ENCODE measurements around the gene SEMA3A. TPM values are rescaled to one million over a fixed set of nuclear protein-coding genes. Genes with fewer than 3 reads are reported as not detected.
"Not testable (repeated sequence)": the region's sequence is repeated elsewhere in the genome, so short reads cannot be mapped to it uniquely, and the experiment has no call there.

The SEMA3A gene
- 10 to 100 TPM; 13.5 to 15.1 (median 14.7) TPM for polyA plus RNA-seq (ENCODE audit: insufficient read length in 3 of 3)
- long read RNA-seq, donor 1, full-length matches to known transcripts, result 5 of 5 reads
- long read RNA-seq, donor 1, partial matches to known transcripts, result 0 of 5 reads
- long read RNA-seq, donor 1, other reads (novel, unspliced or antisense), result 0 of 5 reads
- long read RNA-seq, donor 2, full-length matches to known transcripts, result 5 of 14 reads
- long read RNA-seq, donor 2, partial matches to known transcripts, result 9 of 14 reads
- long read RNA-seq, donor 2, other reads (novel, unspliced or antisense), result 0 of 14 reads
- long read RNA-seq, donor 3, result 0 reads
- long read RNA-seq, donor 4, result 0 reads
- long read RNA-seq, donor 5, full-length matches to known transcripts, result 1 of 1 reads
- long read RNA-seq, donor 5, partial matches to known transcripts, result 0 of 1 reads
- long read RNA-seq, donor 5, other reads (novel, unspliced or antisense), result 0 of 1 reads
- long read RNA-seq, donor 6, full-length matches to known transcripts, result 2 of 2 reads
- long read RNA-seq, donor 6, partial matches to known transcripts, result 0 of 2 reads
- long read RNA-seq, donor 6, other reads (novel, unspliced or antisense), result 0 of 2 reads
- long read RNA-seq, donor 7, full-length matches to known transcripts, result 2 of 2 reads
- long read RNA-seq, donor 7, partial matches to known transcripts, result 0 of 2 reads
- long read RNA-seq, donor 7, other reads (novel, unspliced or antisense), result 0 of 2 reads
- long read RNA-seq, donor 8, full-length matches to known transcripts, result 2 of 2 reads
- long read RNA-seq, donor 8, partial matches to known transcripts, result 0 of 2 reads
- long read RNA-seq, donor 8, other reads (novel, unspliced or antisense), result 0 of 2 reads
- long read RNA-seq, donor 9, full-length matches to known transcripts, result 1 of 7 reads
- long read RNA-seq, donor 9, partial matches to known transcripts, result 6 of 7 reads
- long read RNA-seq, donor 9, other reads (novel, unspliced or antisense), result 0 of 7 reads
- long read RNA-seq, donor 10, full-length matches to known transcripts, result 1 of 1 reads
- long read RNA-seq, donor 10, partial matches to known transcripts, result 0 of 1 reads
- long read RNA-seq, donor 10, other reads (novel, unspliced or antisense), result 0 of 1 reads
- long read RNA-seq, donor 11, partial matches to known transcripts, result 5 of 5 reads
- long read RNA-seq, donor 11, other reads (novel, unspliced or antisense), result 0 of 5 reads
- long read RNA-seq, donor 12, full-length matches to known transcripts, result 6 of 13 reads
- long read RNA-seq, donor 12, partial matches to known transcripts, result 7 of 13 reads
- long read RNA-seq, donor 12, other reads (novel, unspliced or antisense), result 0 of 13 reads
- long read RNA-seq, donor 13, full-length matches to known transcripts, result 3 of 3 reads
- long read RNA-seq, donor 13, partial matches to known transcripts, result 0 of 3 reads
- long read RNA-seq, donor 13, other reads (novel, unspliced or antisense), result 0 of 3 reads
- long read RNA-seq, donor 14, full-length matches to known transcripts, result 2 of 12 reads
- long read RNA-seq, donor 14, partial matches to known transcripts, result 10 of 12 reads
- long read RNA-seq, donor 14, other reads (novel, unspliced or antisense), result 0 of 12 reads
- long read RNA-seq, donor 15, full-length matches to known transcripts, result 4 of 14 reads
- long read RNA-seq, donor 15, partial matches to known transcripts, result 10 of 14 reads
- long read RNA-seq, donor 15, other reads (novel, unspliced or antisense), result 0 of 14 reads
- long read RNA-seq, donor 16, result 0 reads

- DNase-seq, result peak; percentile 52
Observed at GRCh38 chr7:84194484-84195271, at the start of gene SEMA3A. Gene SEMA3A, minus strand, starts transcription at chr7:84194789. Its CDS starts 203 bp downstream, at chr7:84194586.

DNA sequence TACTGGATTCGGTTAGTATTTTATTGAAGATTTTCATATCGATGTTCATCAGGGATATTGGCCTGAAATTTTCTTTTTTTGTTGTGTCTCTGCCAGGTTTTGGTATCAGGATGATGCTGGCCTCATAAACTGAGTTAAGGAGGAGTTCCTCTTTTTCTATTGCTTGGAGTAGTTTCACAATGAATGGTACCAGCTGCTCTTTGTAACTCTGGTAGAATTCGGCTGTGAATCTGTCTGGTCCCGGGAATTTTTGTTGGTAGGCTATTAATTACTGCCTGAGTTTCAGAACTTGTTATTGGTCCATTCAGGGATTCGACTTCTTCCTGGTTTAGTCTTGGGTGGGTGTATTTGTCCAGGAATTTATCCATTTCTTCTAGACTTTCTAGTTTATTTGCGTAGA lies 48.4 kb upstream of the SEMA3A start:
- not testable (repeated sequence) for DNase-seq

- DNase-seq, result no peak
Observed at GRCh38 chr7:84238596-84238995, 44.0 kb upstream of the SEMA3A start.

DNA sequence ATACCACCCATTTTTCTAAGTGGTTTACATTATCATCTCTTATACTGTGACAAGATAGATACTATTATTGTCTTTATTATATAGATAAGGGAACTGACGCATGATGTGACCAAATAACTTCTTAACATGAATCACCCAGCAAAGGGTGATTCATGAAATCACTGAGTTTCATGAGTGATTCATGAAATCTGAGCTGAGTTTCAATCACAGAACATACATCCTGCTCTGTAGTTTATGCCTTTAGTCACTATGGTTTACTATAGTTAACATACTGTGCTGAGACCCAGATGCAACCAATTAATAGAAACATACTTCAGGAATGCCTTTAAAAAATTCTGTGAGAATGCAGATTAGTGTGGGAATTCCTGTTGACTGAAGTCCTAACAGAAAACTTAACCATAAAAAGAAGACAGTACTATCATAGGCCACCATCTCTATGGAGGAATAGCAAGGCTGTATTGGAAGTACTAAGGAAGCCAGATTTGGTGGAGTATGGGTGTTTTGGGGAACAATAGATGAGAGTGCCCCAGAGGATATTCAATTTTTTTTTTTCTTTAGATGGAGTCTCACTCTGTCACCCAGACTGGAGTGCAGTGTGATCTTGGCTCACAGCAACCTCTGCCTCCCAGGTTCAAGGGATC lies 43.1 kb upstream of the SEMA3A start:
- DNase-seq, result no peak

- DNase-seq, result no peak
Observed at GRCh38 chr7:84236398-84236797, 41.8 kb upstream of the SEMA3A start.

- DNase-seq, result no peak
Observed at GRCh38 chr7:84232646-84233045, 38.1 kb upstream of the SEMA3A start.

GRCh38 chr7:84231157-84231556 lies 36.6 kb upstream of the SEMA3A start:
- no peak for DNase-seq

DNA sequence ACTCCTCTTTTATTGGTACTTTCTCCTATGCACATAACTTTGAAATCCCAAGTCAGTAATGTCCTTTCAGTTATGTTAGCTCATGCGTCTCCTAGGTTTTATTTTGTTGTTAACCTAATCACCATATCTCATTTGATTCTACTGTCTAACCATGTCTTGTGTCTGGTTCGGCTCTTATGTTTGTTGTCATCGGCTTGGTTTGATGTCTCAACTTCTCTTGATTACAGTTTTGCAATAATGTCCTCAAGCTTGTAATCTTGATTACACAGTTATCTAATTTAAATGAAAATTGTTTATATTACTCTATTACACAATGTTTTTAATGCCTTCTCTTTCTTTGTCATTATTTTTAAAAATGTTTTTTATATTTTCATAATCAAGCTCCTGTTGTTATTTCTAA lies 35.9 kb upstream of the SEMA3A start:
- no peak for DNase-seq

DNA sequence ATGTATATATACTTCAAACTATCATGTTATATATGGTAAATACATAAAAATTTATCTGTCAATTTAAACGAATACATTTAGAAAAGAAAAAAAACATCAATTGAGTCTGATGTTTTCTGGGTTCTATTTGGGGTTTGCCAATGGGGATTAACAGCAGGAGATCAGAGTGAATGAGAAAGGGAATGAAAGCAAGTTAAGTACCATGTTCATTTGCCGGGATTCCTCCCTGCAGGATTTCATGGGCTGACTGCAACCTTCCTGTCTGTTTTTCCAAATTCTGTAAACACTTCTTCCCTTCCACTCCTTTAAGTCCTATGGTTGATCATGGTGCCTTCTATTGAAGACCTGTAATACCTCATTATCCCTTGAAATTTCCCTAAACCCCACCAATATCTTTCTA lies 33.9 kb upstream of the SEMA3A start:
- no peak for DNase-seq

- DNase-seq, result no peak
Observed at GRCh38 chr7:84226759-84227158, 32.2 kb upstream of the SEMA3A start.

GRCh38 chr7:84224505-84224904 lies 29.9 kb upstream of the SEMA3A start:
- no peak for DNase-seq

DNA sequence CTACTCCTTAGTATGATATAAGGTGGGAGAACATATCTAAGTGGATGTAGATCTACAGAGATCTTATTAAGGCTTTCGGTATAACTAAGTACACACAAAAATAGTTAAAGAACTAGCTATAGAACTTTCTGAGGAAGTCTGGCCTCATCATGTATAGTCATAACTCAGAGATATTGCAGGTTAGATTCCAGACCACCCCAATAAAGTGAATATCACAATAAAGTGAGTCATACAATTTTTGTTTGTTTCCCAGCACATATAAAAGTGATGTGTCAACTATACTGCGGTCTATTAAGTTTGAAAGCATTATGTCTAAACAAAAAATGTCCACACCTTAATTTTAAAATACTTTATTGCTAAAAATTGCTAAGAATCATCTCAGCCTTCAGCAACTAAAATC lies 24.7 kb upstream of the SEMA3A start:
- DNase-seq, result no peak

GRCh38 chr7:84218681-84219080 lies 24.1 kb upstream of the SEMA3A start:
- DNase-seq, result no peak

DNA sequence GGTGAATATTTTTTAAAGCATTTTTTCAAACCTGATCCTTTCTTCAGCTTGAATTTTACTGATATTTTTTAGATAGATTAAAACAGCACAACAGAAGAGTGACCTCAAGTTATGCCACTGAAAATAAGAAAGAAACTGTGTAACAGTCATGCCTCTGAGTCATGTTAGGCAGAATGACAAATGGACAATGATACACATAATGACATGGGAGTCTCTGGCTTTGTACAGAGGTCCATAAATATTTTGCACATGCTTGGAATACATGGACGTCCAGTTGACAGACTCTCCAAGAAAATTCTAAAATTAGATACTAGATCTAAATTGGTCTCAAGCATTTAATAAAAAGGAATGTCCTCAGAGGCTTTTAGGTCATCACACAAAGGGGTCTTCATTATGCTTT lies 21.9 kb upstream of the SEMA3A start:
- no peak for DNase-seq

DNA sequence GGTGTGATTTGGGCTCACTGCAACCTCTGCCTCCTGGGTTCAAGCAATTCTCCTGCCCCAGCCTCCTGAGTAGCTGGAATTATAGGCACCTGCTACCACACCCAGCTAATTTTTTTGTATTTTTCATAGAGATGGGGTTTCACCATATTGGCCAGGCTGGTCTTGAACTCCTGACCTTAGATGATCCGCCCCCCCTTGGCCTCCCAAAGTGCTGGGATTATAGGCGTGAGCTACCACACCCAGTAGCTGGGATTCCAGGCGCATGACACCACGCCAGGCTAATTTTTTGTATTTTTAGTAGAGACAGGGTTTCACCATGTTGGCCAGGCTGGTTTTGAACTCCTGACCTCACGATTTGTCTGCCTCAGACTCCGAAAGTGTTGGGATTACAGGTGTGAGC lies 20.2 kb upstream of the SEMA3A start:
- DNase-seq, result not testable (repeated sequence)

DNA sequence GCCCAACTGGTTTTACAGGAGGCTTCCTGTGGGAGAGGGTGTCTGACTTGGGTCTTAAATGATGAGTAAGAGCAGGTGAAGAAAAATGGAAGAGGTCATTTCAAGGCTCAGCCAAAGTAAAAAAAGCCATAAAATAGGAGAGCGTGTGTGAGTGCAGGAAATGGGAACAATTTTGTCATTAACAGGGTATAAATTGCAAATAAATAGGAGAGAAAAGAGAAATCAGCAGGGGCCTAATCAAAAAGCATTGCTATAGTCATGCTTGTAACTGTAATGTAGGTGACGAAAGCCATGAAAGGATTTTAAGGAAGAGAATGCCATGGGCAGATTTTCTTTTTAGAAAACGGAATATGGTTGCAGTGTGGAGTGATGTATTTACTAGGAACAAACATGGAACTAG lies 15.7 kb upstream of the SEMA3A start:
- no peak for DNase-seq

GRCh38 chr7:84209006-84209405 lies 14.4 kb upstream of the SEMA3A start:
- no peak for DNase-seq

DNA sequence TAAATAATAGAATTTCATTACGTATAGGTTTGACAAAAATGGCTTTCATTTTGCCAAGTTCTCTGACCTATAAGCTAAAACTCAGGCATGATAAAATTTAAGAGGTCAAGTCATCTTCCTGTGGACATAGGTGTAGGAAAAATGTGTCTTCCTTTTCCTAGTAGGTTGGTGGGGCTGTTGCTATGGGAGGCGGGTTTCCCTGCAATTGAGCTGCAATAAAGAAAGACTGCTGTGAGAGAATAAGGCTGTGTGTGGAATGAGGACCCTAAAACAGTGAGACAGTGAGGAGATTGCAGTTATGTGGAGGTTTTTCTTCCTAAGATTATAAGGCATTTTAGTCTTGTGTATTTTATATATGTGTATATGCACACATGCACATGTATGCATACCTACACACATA lies 13.0 kb upstream of the SEMA3A start:
- DNase-seq, result no peak

- no peak for DNase-seq
Observed at GRCh38 chr7:84207025-84207424, 12.4 kb upstream of the SEMA3A start.

DNA sequence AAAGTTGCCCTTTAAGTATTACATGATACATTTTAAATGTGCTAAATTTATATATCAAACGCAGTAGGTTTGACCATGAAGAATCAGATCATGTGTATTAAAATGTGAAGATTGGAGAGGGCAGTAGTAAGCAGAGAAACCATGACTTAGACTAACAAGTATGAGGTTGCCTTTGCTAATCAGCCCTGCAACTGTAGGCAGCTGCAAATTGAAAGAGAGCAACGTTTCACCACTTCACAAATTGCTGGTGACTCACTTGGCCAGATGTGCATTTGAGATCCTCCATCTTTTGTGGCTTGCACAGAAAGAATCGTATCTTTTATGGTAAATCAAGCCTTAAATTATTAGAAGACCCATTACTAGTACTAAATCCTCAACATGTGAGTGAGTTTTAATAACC lies 10.1 kb upstream of the SEMA3A start:
- no peak for DNase-seq
